ENCODE measurements around the gene FCSK.

GRCh38 chr16:70453892-70454221 lies 538 bp upstream of the FCSK start:
- TF ChIP-seq CTCF (IDR thresholded peaks at IDR 0.05): no peak
- TF ChIP-seq POLR2AphosphoS5 (IDR thresholded peaks at IDR 0.05): no peak
